ENCODE results near the gene XXYLT1.

The XXYLT1 gene

DNA sequence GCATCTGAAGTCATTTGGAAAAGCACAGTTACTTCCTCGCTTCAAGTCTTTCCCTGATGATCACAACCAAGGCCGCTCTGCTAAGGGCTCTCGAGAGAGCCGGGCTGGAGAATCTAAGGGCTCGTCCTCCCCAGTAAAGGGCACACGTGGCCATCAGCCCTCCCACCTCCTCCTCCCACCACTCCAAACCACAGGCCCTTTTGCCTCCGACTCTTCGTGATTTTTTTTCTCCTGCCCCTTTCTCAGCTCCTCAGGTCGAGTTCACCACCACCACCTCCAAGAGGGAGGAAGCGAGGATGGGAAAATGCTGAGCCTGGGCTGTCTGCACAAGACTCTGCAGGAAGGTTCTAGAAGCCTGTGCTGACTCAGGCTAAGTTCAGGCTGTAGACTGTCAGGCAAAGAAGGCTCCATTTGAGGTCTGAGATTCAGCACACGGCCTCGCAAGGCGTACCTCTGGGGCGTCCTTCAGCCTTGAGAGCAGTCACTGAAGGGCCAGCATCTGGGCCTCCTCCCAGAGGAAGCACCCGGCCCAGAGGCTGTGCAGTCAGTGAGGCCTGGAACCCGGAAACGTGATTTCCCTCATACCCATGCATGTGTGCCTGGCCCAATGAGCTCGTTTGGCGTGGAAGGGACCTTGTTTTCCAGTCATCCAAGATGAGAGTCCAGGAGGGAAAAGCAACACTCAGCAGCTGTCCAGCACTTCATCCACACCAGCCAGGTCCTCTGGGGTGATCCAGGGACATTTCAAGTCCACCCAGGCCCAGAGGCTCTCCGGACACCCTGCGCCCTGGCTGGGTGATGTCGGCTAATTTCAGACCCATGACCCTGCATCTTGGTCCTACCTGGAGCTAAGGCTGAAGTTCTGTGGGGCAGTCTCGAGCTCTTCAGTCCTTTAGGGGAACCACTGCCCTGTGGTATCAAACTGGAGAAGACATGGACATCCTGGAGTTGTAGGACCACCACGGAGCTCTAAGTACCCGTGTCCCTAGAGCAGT lies 196.8 kb downstream of the XXYLT1 start:
- no peak for DNase-seq

- no peak for DNase-seq
Observed at GRCh38 chr3:195072916-195073564, 197.9 kb downstream of the XXYLT1 start.

- no peak for DNase-seq
Observed at GRCh38 chr3:195071916-195072820, 198.8 kb downstream of the XXYLT1 start.

DNA sequence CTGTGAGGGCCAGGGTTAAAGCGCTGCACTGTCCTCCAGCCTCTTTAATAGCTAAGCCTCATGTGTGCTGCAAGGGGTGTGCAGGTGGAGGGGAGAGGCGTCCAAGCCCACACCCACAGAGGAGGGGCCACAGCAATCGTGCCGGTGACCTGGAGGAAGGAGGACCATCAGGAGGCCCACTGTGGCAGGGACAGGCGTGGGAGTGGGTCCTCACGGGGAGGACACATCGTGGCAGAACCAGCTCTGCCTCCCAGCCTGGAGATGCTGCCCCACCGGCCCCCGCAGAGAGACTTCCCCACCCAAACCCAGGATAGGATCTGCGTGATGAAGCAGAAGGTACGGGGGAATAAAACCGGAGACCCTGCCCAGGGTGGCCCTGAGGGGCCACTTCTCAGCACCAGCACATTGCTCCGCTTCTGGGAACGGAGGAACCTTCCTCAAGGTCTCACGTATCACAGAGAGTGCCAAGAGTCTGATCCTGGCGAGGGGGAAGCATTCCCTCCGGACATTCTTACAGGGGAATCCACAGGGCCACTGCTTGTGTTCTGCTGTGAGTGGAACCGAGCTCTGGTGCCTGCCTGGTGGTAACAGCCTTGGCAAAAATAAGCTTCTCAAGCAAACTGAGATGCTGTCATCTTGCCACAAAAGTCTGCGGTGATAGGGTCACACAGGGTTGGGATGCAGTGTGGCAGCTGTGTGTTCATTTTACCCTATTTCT lies 199.8 kb downstream of the XXYLT1 start:
- DNase-seq = no peak

DNA sequence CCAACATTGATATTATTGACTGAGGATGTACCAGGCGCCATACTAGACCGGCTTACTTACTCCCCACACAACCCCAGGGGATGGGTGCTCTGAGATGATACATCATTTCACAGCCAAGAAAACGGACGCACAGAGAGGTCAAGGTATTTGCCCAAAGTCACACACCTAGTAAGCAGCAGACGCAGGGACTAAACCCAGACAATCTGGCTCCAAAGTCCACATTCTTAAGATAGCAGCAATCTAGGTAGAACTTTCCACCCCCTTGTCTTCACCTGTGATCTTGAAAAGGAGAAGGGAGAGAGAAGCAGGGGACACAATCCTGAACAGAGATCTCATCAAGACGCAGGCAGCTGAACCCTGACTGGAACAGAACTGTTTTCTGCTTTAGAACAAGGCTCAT lies 200.6 kb downstream of the XXYLT1 start:
- no peak for DNase-seq

DNA sequence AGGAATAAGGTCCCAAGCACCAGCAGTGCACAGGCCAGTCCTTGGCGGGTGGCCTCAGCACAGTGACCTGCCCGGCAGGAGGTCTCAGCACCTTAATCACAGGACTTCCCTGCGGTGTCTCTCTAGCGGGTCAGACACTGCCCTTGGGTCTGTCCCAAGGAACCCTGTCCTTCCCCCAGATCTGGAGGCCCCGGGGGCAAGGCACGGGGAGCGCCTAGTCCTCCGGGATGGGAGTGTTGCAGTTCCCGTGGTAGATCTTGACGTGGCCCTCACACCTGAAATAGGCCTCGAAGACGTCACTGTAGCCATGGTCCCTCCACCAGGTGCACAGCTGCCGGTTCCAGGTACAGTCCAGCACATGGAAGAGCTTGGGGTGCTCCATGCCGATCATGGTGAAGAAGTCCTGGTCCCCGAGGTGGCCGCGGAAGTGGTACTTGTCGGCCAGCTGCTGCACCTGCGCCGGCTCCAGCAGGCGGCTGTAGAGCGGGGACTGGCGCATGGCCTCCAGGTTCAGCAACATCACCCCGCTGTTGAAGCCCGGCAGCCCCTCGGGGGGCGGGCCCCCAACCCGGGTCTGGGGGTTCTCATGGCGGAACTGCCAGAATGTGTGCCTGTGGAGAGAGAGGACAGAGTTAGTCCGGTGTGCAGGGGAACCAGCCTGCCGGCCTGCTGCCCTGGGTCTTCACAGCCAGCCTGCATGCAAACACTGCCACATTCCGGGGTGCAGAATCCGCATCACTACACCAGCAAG lies 201.3 kb downstream of the XXYLT1 start:
- no peak for DNase-seq

DNA sequence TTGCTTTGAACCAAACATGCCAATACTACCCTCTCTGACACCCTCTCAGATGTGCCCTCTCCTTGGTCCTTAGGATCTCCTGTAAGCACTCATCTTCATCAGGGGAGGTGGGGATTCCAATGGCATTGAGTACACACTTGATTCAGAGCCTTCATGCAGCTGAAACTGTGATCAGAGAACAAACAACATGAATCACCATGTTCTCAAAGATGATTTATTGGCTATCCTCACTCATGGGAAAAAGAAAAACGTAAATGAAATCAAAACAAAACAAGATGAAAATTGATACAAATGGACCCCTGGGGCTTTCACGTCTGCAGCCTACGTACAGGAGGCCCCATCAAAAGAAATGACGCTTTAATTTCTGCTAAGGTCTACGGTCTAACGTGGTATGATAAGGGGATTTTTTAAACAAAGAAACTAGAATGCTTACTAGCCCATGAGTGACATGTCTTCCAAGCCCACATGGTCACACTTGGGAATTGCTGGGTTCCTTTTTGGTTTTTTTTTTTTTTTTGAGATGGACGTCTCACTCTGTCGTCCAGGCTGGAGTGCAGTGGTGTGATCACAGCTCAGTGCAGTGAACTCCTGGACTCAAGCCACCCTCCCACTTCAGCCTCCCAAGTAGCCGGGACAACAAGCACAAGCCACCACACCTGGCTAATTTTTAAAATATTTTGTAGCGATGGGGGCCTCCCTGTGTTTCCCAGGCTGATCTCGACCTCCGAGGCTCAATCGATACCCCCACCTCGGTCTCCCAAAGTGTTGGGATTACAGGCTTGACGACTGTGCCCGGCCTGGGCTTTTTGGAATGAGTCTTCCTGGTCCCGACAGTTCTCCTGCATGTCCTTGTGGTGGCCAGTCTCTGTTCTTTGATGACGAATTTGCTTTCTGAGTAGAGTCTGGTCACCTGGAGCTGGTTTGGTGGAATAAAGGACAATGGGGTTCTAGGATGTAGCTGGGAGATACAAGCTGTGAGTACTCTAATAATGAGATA lies 202.6 kb downstream of the XXYLT1 start:
- no peak for DNase-seq

- DNase-seq = no peak
Observed at GRCh38 chr3:195066441-195066841, 204.5 kb downstream of the XXYLT1 start.

DNA sequence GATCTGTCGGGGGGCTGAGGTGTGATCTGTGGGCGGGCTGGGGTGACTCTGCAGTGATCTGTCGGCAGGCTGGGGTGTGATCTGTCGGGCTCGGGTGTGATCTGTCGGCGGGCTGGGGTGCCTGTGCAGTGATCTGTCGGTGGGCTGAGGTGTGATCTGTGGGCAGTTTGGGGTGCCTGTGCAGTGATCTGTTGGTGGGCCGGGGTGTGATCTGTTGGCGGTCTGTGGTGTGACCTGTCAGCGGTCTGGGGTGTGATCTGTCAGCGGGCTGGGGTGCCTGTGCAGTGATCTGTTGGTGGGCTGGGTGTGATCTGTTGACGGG lies 205.1 kb downstream of the XXYLT1 start:
- DNase-seq = no peak

GRCh38 chr3:195065142-195065863 lies 205.7 kb downstream of the XXYLT1 start:
- no peak for DNase-seq

DNA sequence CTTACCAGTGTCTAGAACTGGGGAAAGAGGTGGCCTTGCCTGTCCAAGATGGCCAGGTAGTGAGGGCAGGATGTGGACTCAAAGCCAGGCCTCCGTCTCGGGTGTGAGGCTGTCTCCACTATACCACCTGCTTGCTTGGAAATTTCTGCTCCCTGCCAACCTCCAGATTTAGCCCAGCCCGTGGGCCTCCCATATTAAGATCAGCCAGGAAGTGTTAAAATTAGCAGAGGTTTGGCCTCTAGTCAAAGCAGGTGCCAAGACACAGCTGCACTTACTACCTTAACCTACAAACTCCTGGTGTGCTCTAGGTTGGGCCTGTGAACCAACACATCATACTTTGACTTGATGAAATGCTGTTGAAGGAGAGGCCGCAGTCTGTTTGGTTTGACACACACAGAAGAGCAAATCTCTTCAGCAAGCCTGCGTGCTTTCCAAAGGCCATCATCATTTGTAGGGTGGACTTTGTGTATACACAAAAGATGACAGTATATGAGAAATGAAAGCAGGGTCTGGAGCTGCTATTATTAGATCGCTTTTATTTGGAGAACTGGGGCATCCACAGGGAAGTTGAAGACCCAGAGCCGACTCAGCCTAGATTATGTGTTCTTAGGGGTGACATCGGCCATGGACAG lies 206.5 kb downstream of the XXYLT1 start:
- DNase-seq = no peak

- DNase-seq = no peak
Observed at GRCh38 chr3:195063581-195064193, 207.3 kb downstream of the XXYLT1 start.

- no peak for DNase-seq
Observed at GRCh38 chr3:195062866-195063540, 208.0 kb downstream of the XXYLT1 start.

DNA sequence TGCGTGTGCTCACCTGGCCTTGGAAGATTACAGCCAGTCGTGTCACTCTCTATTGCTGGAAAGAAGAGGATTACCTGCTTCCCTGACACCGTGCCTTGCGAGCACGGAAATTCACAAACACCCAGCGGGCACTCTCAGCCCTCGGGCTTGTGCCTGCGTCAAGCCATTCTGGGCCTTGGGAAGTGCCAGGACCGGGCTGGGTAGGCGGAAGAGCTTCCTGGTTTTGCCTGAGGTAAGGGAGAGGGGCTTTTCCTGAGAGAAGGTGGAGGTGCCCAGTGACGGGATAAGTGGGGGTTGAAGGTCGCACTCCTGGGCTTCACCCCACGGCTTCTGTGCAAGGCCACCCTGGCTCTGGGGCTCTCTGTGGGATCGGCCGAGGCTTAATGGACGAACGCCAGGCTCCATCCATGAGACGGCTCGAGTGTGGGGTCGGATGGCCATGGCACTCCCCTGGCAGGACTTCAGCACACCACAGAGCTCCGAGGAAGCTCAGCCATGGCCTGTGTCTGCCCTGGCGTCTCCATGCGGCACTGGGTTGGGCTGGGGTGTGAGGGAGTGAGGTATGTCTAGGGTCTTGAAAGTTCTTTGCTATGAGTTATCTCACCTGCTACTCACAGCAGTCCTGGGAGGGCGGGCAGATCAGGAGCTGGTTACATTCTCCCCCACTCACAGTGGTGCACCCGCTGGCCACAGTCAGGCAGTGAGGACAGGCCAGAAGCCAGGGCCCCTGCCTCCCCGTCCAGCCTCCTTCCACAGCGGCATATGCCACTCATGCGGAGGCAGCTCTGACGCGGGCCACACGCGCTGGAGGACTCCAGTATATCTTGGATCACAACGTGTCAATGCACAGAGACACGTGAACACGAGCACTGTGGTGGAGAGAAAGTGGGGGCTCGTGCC lies 209.0 kb downstream of the XXYLT1 start:
- no peak for DNase-seq

DNA sequence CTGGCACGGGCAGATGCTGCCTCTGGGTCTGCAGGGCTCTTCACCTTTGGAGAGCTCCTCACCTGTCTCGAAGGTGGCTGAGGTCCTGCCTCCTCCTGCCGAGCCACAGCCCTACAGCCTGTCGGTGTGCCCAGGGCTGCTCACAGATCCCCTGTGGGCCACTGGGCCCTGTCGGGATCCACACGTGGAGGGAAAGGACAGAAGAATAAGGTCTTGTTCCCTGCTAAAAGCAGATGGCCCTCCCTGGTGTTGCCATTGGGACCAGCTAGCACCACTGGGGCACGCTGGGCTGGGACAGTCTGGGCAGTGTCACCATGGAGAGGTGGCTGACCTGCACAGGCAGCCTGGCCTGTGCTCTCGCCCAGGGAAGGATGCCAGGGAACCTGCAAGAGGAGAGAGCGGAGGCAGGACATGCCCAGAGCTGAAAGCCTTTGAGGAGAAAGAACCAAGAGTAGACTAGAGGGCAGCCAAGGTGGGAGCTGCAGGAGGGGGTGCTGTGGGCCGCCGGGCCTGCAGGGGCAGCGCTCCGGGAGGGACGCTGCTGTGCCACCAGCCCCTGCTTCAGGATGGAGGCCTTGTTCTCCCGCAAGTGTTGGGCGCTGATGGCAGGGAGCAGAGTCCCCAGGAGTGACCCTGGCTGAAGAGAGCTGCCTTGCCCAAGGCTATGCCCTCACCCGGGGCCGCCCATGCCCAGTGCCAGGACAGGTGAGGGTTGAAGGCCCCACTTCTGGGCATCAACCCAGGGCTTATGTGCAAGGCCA lies 210.2 kb downstream of the XXYLT1 start:
- DNase-seq = no peak

DNA sequence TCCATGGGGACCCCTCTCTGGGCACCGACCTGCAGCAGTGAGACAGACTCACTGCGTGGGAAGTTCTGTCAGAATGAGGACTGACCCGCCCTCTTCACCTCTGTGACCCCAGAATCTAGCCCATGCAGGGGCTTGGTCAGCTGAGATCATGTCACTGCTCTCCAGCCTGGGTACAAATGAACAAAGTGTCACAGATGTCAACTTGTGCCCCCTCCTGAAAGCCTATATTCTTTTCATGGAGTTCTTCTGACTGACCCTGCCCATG lies 210.8 kb downstream of the XXYLT1 start:
- no peak for DNase-seq
